IPS-20b (cell line): Measurements from ENCODE around the gene NDUFAF8.

Experiments used
- H3K27ac ChIP-seq: one replicate; pipeline ENCODE4 v1.5.1; 2013; ENCODE audit warnings: low read length
- H3K27me3 ChIP-seq: 2 replicates; pipeline ENCODE4 v1.6.1; 2013; ENCODE audit warnings: mild to moderate bottlenecking, low read length, inconsistent platforms; ENCODE audit not compliant: insufficient read depth
- H3K36me3 ChIP-seq: 2 replicates; pipeline ENCODE4 v1.6.1; 2013; ENCODE audit warnings: low read depth, mild to moderate bottlenecking, inconsistent platforms, low read length, moderate library complexity; ENCODE audit not compliant: insufficient read depth
- H3K4me1 ChIP-seq: 2 replicates; pipeline ENCODE4 v1.6.1; 2013; ENCODE audit warnings: mild to moderate bottlenecking, control low read depth, inconsistent platforms, low read length, moderate library complexity; ENCODE audit not compliant: insufficient read depth
- H3K4me3 ChIP-seq: 2 replicates; pipeline ENCODE4 v1.5.1; 2013; ENCODE audit warnings: mild to moderate bottlenecking, low read length, inconsistent platforms
- H3K9ac ChIP-seq: 2 replicates; pipeline ENCODE4 v1.6.1; 2013; ENCODE audit warnings: low read depth, mild to moderate bottlenecking, inconsistent platforms, low read length, moderate library complexity
- H3K9me3 ChIP-seq: 2 replicates; pipeline ENCODE4 v1.6.1; 2013; ENCODE audit warnings: mild to moderate bottlenecking, low read depth, low read length, inconsistent platforms; ENCODE audit not compliant: insufficient read depth

Gene NDUFAF8

GRCh38 chr17:81245024-81245664, 6.0 kb downstream of the NDUFAF8 start:
- Histone ChIP-seq H3K9me3 (no peaks in the 10 kb centered on the region), H3K4me3 (no peak overlapping the region), H3K27ac (no peak overlapping the region), H3K9ac (no peak overlapping the region), H3K27me3 (no peaks in the 10 kb centered on the region), H3K4me1 (no peaks in the 10 kb centered on the region), H3K36me3 (peaks cover 5% of the 10 kb centered on the region)

DNA sequence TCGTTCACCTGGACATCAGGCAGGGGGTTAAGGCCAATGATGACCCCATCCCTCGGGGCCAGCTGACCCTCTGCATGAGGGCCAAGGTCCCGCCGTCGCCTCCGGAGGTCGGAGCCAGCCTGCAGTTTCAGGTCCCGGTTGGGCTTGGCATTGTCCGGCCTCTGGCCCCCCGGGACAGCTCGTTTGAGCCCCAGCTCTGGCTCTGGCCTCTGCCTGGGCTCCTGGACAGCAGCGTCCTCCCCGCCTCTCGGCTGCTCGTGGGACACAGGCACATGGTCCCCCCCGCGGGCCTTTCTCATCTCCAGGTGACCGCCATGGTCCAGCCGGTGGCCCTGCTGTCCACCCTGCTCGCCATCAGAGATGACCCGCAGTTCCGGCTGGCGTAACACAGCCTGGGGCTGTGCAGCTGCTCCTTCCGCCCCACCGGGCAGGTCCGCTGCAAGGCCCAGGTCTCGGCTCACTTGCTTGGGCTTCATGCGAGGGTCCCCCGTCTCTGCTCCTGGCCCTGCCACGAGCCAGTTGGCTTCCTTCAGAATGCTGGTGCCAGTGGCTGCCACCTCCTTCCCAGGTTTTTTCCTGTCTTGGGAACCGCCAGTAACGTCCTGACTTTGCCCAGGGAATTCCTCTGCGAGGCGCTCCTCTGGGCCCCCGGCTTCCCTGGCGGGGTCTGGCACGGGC, 6.7 kb downstream of the NDUFAF8 start:
- H3K36me3 ChIP-seq = peaks cover 5% of the 10 kb centered on the region
- H3K4me3 ChIP-seq = no peak overlapping the region
- H3K9me3 ChIP-seq = no peaks in the 10 kb centered on the region
- H3K9ac ChIP-seq = no peak overlapping the region
- H3K4me1 ChIP-seq = no peaks in the 10 kb centered on the region
- H3K27ac ChIP-seq = no peak overlapping the region
- H3K27me3 ChIP-seq = no peaks in the 10 kb centered on the region

DNA sequence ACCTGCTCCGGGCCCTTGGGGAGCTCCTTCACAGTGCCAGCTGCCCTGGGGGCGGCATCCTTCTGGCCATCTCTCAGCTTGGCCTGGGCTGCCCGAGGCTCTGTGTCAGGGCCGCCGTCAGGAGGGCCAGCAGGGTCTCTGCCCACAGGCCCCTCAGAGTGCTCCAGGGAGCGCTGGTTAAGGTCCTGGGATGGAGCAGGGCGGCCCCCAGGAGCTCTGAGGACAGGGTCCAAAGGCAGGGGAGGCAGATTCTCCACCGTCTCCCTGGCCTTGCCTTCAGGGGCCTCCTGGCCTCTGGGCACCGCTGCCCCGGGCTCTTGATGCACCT, 7.2 kb downstream of the NDUFAF8 start:
- peaks cover 2% of the 10 kb centered on the region for H3K36me3 ChIP-seq
- no peak overlapping the region for H3K9ac ChIP-seq
- no peaks in the 10 kb centered on the region for H3K27me3 ChIP-seq
- no peaks in the 10 kb centered on the region for H3K9me3 ChIP-seq
- H3K4me1 ChIP-seq = no peaks in the 10 kb centered on the region
- no peak overlapping the region for H3K27ac ChIP-seq
- H3K4me3 ChIP-seq = no peak overlapping the region

- Histone ChIP-seq H3K4me1 (no peaks in the 10 kb centered on the region), H3K9me3 (no peaks in the 10 kb centered on the region), H3K27me3 (no peaks in the 10 kb centered on the region), H3K36me3 (no peaks in the 10 kb centered on the region), H3K4me3 (no peak overlapping the region), H3K9ac (no peak overlapping the region), H3K27ac (no peak overlapping the region)
These were observed 7.7 kb downstream of the NDUFAF8 start for GRCh38 chr17:81246679-81247338.

DNA sequence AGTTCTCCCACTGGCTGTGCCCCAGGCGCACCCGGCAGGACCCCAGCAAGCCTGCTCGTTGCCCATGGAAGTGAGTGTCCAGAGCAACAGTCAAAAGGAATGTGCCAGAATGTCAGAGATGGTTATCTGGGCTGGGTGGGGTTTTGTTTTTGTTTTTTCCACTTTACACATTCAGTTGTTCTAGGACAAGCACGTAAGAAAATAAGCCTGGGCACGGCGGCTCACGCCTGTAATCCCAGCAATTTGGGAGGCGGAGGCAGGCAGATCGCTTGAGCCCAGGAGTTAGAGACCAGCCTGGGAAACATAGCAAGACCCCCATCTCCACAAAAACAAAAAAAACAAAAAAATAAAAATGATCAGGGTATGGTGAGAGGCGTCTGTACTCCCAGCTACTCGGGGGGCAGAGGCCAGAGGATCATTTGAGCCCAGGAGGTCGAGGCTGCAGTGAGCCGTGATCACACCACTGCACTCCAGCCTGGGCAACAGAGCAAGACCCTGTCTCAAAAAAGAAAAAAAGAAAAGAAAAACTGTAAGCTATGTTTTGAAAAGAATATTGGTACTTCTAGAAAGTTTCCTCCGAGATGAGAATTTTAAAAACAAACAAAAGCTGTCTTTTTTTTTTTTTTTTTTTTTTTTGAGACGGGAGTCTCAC, 8.3 kb downstream of the NDUFAF8 start:
- no peaks in the 10 kb centered on the region for H3K9me3 ChIP-seq
- H3K4me3 ChIP-seq = no peak overlapping the region
- H3K9ac ChIP-seq = no peak overlapping the region
- no peaks in the 10 kb centered on the region for H3K4me1 ChIP-seq
- H3K27me3 ChIP-seq = no peaks in the 10 kb centered on the region
- no peak overlapping the region for H3K27ac ChIP-seq
- H3K36me3 ChIP-seq = no peaks in the 10 kb centered on the region

DNA sequence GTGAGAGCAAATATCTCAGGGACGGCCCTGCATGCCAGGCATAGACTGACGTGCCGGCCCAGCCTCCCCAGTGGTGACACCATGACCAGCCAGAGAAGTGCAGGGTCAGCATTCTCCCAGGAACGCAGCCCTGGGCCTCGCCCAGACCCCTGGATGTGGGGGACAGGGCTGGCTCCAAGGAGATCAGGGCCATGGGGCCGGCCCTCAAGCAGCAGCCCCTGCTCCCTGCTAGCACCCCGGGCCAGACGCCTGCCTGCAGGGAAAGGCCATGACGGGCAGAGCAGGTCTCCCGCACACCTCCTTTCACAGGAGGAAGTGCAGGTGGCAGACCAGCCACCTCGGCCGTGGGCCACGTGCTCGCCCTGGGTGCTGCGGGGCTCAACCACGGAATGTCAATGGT, 9.5 kb downstream of the NDUFAF8 start:
- Histone ChIP-seq H3K9ac (no peak overlapping the region), H3K27ac (no peak overlapping the region), H3K36me3 (no peaks in the 10 kb centered on the region), H3K4me1 (no peaks in the 10 kb centered on the region), H3K4me3 (no peak overlapping the region), H3K9me3 (no peaks in the 10 kb centered on the region), H3K27me3 (no peaks in the 10 kb centered on the region)

DNA sequence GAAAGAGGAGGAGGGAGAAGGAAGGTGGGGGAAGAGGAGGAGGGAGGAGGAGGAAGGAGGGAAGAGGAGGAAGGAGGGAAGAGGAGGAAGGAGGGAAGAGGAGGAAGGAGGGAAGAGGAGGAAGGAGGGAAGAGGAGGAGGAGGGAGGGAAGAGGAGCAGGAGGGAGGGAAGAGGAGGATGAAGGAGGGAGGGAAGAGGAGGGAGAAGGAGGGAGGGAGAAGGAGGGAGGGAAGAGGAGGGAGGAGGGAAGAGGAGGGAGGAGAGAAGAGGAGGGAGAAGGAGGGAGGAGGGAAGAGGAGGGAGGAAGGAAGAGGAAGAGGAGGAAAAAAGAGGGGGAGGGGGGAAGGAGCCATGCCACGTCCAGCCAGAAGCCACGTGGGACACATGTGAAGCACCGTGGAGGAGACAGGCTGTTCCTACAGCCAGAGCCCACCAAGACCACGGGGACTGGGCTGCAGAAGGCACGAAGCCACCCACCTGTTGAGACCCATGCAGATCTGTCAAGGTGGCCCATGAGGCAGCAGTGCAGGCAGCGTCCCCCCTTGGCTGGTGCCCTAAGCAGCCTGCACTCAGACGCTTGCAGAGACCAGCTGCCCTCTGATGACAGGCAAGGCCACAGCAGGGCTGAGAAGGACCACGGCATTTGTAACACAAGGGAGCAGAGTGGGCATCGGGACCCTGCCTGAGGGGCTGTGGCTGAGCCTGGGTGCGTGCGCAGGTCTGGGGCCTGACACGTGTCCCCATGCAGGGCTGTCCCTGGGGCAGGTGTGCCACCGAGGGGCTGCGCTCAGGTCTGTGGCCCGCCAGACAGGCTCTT, 10.3 kb downstream of the NDUFAF8 start:
- Histone ChIP-seq H3K9me3 (no peaks in the 10 kb centered on the region), H3K36me3 (no peaks in the 10 kb centered on the region), H3K4me1 (no peaks in the 10 kb centered on the region), H3K9ac (no peak overlapping the region), H3K4me3 (no peak overlapping the region), H3K27me3 (no peaks in the 10 kb centered on the region), H3K27ac (no peak overlapping the region)

DNA sequence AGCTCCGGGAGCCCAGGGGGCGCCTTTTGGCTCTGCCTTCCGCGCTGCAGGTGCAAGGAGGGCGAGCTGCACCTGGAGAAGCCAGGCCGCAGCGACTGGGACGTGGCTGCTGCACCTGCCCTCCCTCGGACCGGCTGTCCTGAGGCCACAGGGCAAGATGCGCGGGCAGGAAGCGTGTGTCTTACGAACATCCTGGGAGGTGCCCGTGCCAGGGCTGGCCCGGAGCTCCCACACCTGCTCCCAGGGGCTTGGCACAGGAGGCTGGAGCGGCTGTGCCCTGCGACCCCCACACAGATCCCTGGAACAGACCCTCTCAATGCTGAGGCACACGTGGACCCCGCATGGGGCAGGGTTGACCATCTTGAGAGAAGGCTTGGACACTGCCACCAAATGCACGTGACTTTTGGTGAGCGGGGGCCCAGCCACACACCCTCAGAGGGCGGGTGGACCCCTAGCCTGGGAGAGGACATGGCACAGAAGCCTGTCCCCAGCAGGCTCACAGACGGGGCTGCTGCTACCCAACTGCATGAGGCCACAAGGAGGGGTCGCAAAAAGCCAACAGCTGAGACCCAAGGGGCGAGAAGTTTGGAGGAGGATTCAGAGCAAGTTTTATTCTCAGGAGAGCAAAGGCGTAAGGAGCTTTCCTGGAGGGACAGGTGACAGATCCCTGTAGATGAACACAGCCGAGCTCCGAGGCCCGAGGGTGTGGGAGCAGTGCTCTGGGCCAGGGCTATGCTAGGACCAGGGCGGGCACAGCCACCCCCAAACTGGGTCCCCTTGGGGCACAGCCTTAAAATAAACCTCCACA, 11.4 kb downstream of the NDUFAF8 start:
- H3K4me3 ChIP-seq = no peak overlapping the region
- no peak overlapping the region for H3K9ac ChIP-seq
- H3K36me3 ChIP-seq = no peaks in the 10 kb centered on the region
- no peaks in the 10 kb centered on the region for H3K9me3 ChIP-seq
- H3K4me1 ChIP-seq = no peaks in the 10 kb centered on the region
- H3K27me3 ChIP-seq = no peaks in the 10 kb centered on the region
- H3K27ac ChIP-seq = no peak overlapping the region

- Histone ChIP-seq H3K4me3 (no peak overlapping the region), H3K36me3 (no peaks in the 10 kb centered on the region), H3K9me3 (no peaks in the 10 kb centered on the region), H3K4me1 (no peaks in the 10 kb centered on the region), H3K27me3 (no peaks in the 10 kb centered on the region), H3K9ac (no peak overlapping the region), H3K27ac (no peak overlapping the region)
These were observed 12.1 kb downstream of the NDUFAF8 start for GRCh38 chr17:81251094-81251708.

GRCh38 chr17:81251709-81252301, 12.7 kb downstream of the NDUFAF8 start:
- no peak overlapping the region for H3K27ac ChIP-seq
- H3K9ac ChIP-seq = no peak overlapping the region
- H3K9me3 ChIP-seq = no peaks in the 10 kb centered on the region
- H3K27me3 ChIP-seq = no peaks in the 10 kb centered on the region
- no peaks in the 10 kb centered on the region for H3K36me3 ChIP-seq
- H3K4me3 ChIP-seq = no peak overlapping the region
- H3K4me1 ChIP-seq = no peaks in the 10 kb centered on the region
